ENCODE results near the gene HACD2.

DNA sequence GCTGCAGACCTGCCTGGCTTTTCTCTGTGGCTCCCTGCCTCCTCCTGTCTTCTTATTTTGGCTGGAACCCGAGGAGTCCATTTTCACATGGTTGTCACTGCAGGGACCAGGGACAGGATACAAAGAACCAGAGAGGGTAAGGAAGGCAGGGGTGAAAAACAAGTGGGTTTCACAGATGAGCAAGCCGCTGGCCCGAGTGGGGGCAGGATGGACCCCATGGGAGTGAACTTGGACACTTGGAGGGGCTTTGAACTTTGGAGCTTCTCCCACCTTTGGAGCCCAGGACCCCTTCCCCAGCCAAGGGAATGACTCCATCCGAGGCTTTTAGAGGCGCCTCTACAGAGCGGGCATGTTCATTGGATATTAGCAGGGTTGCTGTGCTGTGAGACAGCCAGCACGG lies 109.1 kb downstream of the HACD2 start:
- TF ChIP-seq, protein P1, sequence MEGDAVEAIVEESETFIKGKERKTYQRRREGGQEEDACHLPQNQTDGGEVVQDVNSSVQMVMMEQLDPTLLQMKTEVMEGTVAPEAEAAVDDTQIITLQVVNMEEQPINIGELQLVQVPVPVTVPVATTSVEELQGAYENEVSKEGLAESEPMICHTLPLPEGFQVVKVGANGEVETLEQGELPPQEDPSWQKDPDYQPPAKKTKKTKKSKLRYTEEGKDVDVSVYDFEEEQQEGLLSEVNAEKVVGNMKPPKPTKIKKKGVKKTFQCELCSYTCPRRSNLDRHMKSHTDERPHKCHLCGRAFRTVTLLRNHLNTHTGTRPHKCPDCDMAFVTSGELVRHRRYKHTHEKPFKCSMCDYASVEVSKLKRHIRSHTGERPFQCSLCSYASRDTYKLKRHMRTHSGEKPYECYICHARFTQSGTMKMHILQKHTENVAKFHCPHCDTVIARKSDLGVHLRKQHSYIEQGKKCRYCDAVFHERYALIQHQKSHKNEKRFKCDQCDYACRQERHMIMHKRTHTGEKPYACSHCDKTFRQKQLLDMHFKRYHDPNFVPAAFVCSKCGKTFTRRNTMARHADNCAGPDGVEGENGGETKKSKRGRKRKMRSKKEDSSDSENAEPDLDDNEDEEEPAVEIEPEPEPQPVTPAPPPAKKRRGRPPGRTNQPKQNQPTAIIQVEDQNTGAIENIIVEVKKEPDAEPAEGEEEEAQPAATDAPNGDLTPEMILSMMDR (conservative IDR thresholded peaks at IDR 0.05; ENCODE audit: low read length): no peak
- no peak for TF ChIP-seq EZH2phosphoT487 (IDR thresholded peaks at IDR 0.05; ENCODE audit: borderline replicate concordance)
